ES-I3 (cell line): Measurements from ENCODE around the gene GNA12.
A peak's percentile ranks its signal among the peaks of the same experiment; 100 is the strongest.

Experiments used
- H3K36me3 ChIP-seq: 2 replicates; pipeline ENCODE4 v1.6.1; 2013; ENCODE audit warnings: mild to moderate bottlenecking, low read length, control low read depth, moderate library complexity; ENCODE audit not compliant: insufficient read depth
- H3K4me1 ChIP-seq: 2 replicates; pipeline ENCODE4 v1.6.1; 2013; ENCODE audit warnings: mild to moderate bottlenecking, control low read depth, low read length; ENCODE audit not compliant: insufficient read depth
- H3K9ac ChIP-seq: 2 replicates; pipeline ENCODE4 v1.6.1; 2013; ENCODE audit warnings: low read depth, mild to moderate bottlenecking, low read length, moderate library complexity
- H3K9me3 ChIP-seq: 2 replicates; pipeline ENCODE4 v1.6.1; 2013; ENCODE audit warnings: mild to moderate bottlenecking, low read length, moderate library complexity; ENCODE audit not compliant: control insufficient read depth, insufficient read depth

Gene GNA12

GRCh38 chr7:2837496-2837895, 6.6 kb downstream of the GNA12 start:
- Histone ChIP-seq H3K36me3 (peaks cover 17% of the 10 kb centered on the region), H3K9ac (no peak overlapping the region), H3K4me1 (peaks cover 25% of the 10 kb centered on the region; the same call in 1 of the 2 replicates), H3K9me3 (no peaks in the 10 kb centered on the region)

GRCh38 chr7:2834748-2835441, 9.2 kb downstream of the GNA12 start:
- no peaks in the 10 kb centered on the region for H3K9me3 ChIP-seq
- peaks cover 23% of the 10 kb centered on the region; the same call in 1 of the 2 replicates for H3K4me1 ChIP-seq
- peaks cover 7% of the 10 kb centered on the region for H3K36me3 ChIP-seq
- no peak overlapping the region for H3K9ac ChIP-seq

- peaks cover 9% of the 10 kb centered on the region; the same call in 1 of the 2 replicates for H3K36me3 ChIP-seq
- H3K4me1 ChIP-seq: peaks cover 23% of the 10 kb centered on the region; the same call in 1 of the 2 replicates
- no peaks in the 10 kb centered on the region for H3K9me3 ChIP-seq
- no peak overlapping the region for H3K9ac ChIP-seq
Observed at GRCh38 chr7:2833083-2833910, 10.8 kb downstream of the GNA12 start.

- H3K9ac ChIP-seq: no peak overlapping the region
- H3K9me3 ChIP-seq: no peaks in the 10 kb centered on the region
- H3K36me3 ChIP-seq: peaks cover 9% of the 10 kb centered on the region; the same call in 1 of the 2 replicates
- peaks cover 15% of the 10 kb centered on the region; the same call in 1 of the 2 replicates for H3K4me1 ChIP-seq
Observed at GRCh38 chr7:2832461-2832860, 11.6 kb downstream of the GNA12 start.

GRCh38 chr7:2830609-2831376, 13.3 kb downstream of the GNA12 start:
- Histone ChIP-seq H3K4me1 (peaks cover 12% of the 10 kb centered on the region), H3K36me3 (0 out of 2 replicates have a peak, but pooled peaks cover 9% of the 10 kb centered on the region), H3K9me3 (no peaks in the 10 kb centered on the region), H3K9ac (no peak overlapping the region)

- Histone ChIP-seq H3K4me1 (peaks cover 21% of the 10 kb centered on the region), H3K36me3 (0 out of 2 replicates have a peak, but pooled peaks cover 2% of the 10 kb centered on the region), H3K9me3 (no peaks in the 10 kb centered on the region), H3K9ac (no peak overlapping the region)
Observed at GRCh38 chr7:2829040-2829439, 15.1 kb downstream of the GNA12 start.

- peaks cover 41% of the 10 kb centered on the region for H3K4me1 ChIP-seq
- H3K9me3 ChIP-seq: no peaks in the 10 kb centered on the region
- H3K36me3 ChIP-seq: 0 out of 2 replicates have a peak, but pooled peaks cover 2% of the 10 kb centered on the region
- no peak overlapping the region for H3K9ac ChIP-seq
Observed at GRCh38 chr7:2826771-2827170, 17.3 kb downstream of the GNA12 start.

- H3K9ac ChIP-seq: peak overlapping the region; percentile 28
- peaks cover 51% of the 10 kb centered on the region for H3K4me1 ChIP-seq
- H3K9me3 ChIP-seq: no peaks in the 10 kb centered on the region
- H3K36me3 ChIP-seq: 0 out of 2 replicates have a peak, but pooled peaks cover 2% of the 10 kb centered on the region
Observed at GRCh38 chr7:2825559-2826227, 18.4 kb downstream of the GNA12 start.

- Histone ChIP-seq H3K9me3 (no peaks in the 10 kb centered on the region), H3K36me3 (0 out of 2 replicates have a peak, but pooled peaks cover 2% of the 10 kb centered on the region), H3K9ac (peak overlapping the region; percentile 28), H3K4me1 (peaks cover 54% of the 10 kb centered on the region)
Observed at GRCh38 chr7:2824678-2825461, 19.2 kb downstream of the GNA12 start.

GRCh38 chr7:2824026-2824677, 20.0 kb downstream of the GNA12 start:
- Histone ChIP-seq H3K4me1 (peaks cover 59% of the 10 kb centered on the region), H3K9ac (peak overlapping the region; percentile 1), H3K9me3 (no peaks in the 10 kb centered on the region), H3K36me3 (no peaks in the 10 kb centered on the region)

- H3K9me3 ChIP-seq: no peaks in the 10 kb centered on the region
- H3K4me1 ChIP-seq: peaks cover 63% of the 10 kb centered on the region
- H3K36me3 ChIP-seq: no peaks in the 10 kb centered on the region
- H3K9ac ChIP-seq: no peak overlapping the region
Observed at GRCh38 chr7:2823130-2823529, 21.0 kb downstream of the GNA12 start.

GRCh38 chr7:2821842-2822507, 22.1 kb downstream of the GNA12 start:
- Histone ChIP-seq H3K9ac (no peak overlapping the region; the same call in 1 of the 2 replicates), H3K9me3 (no peaks in the 10 kb centered on the region), H3K36me3 (no peaks in the 10 kb centered on the region), H3K4me1 (peaks cover 63% of the 10 kb centered on the region)
